Coronary artery (tissue), 2 donors: ENCODE results near the gene P4HA2.
"Not testable (repeated sequence)": the region's sequence is repeated elsewhere in the genome, so short reads cannot be mapped to it uniquely, and the experiment has no call there.

Experiments used
- DNase-seq: peaks from one replicate; pipeline ENCODE4 v3.0.0-alpha.2; 2017; ENCODE audit warnings: low spot score
- H3K27ac ChIP-seq, 2 donors: fragments of 200-600 bp; sonication (generic); one replicate each; pipeline ENCODE4 v1.5.1; 2016 to 2019
- H3K4me3 ChIP-seq: fragments of 200-600 bp; sonication (generic); 2 replicates; pipeline ENCODE4 v1.5.1; 2016; ENCODE audit warnings: mild to moderate bottlenecking, moderate library complexity
- CTCF ChIP-seq: fragments of 200-600 bp; sonication (generic); IDR thresholded peaks from one replicate; pipeline ENCODE4 v1.5.1; 2019; ENCODE audit warnings: antibody characterized with exemption

P4HA2 gene

GRCh38 chr5:132177691-132178149 lies 49.9 kb downstream of the P4HA2 start:
- no peak overlapping the region for H3K4me3 ChIP-seq
- no peak for TF ChIP-seq CTCF
- H3K27ac ChIP-seq, result no peak overlapping the region
- DNase-seq, result no peak

- no peak for DNase-seq
- no peak overlapping the region for H3K27ac ChIP-seq
- no peak for TF ChIP-seq CTCF
- H3K4me3 ChIP-seq, result no peak overlapping the region
Measured at GRCh38 chr5:132176987-132177386, 50.7 kb downstream of the P4HA2 start.

- TF ChIP-seq CTCF, result no peak
- no peak for DNase-seq
Measured at GRCh38 chr5:132176521-132176945, 51.1 kb downstream of the P4HA2 start.

GRCh38 chr5:132162945-132163344 lies 64.7 kb downstream of the P4HA2 start:
- no peak for TF ChIP-seq CTCF
- DNase-seq, result no peak

More at GRCh38 chr5:132176521-132176945, 51.1 kb downstream of the P4HA2 start:
- no peak overlapping the region for H3K4me3 ChIP-seq
- no peak overlapping the region for H3K27ac ChIP-seq

GRCh38 chr5:132161574-132162326 lies 65.9 kb downstream of the P4HA2 start:
- H3K27ac ChIP-seq, H3K4me3 ChIP-seq, DNase-seq: not testable (repeated sequence)

More at GRCh38 chr5:132162945-132163344, 64.7 kb downstream of the P4HA2 start:
- Histone ChIP-seq H3K27ac (no peak overlapping the region), H3K4me3 (no peak overlapping the region)

GRCh38 chr5:132156413-132156812 lies 71.2 kb downstream of the P4HA2 start:
- no peak for TF ChIP-seq CTCF
- Histone ChIP-seq H3K27ac (no peak overlapping the region), H3K4me3 (no peak overlapping the region)
- no peak for DNase-seq

GRCh38 chr5:132150565-132150964 lies 77.1 kb downstream of the P4HA2 start:
- no peak for TF ChIP-seq CTCF
- Histone ChIP-seq H3K4me3 (no peak overlapping the region), H3K27ac (no peak overlapping the region)
- no peak for DNase-seq
